ENCODE data around the gene NR3C2. TPM values are rescaled to one million over a fixed set of nuclear protein-coding genes. Genes with fewer than 3 reads are reported as not detected.
"Not testable (repeated sequence)": the region's sequence is repeated elsewhere in the genome, so short reads cannot be mapped to it uniquely, and the experiment has no call there.

Gene NR3C2
- total RNA-seq, 1 donor from 2014 or later: 2.7 TPM

DNA sequence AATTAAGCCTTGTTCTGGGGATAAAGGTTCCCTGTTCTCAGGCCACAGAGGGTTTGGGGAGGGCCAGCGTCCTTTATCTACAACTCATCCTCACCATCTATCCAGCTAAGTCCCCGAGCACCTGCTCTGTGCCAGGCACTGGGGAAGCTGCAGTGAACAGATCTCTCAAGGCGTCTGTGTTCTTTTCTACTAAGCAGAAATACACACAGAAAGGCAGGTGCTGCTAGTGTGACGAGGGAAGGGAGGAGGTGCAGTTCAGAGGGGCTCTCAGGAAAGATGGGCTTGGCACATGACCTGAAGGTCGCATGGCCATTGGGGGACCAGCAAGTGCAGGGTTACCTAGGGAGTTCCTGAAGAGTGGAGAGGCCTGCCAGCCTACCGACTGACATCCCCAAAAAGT, 352.2 kb downstream of the NR3C2 start:
- TF ChIP-seq CTCF (IDR thresholded peaks at IDR 0.05; ENCODE audit: unreplicated experiment): no peak
- peaks cover 2% of the 10 kb centered on the region for H3K36me3 Mint-ChIP-seq (ENCODE audit: insufficient read depth)
- no peak overlapping the region for H3K4me3 Mint-ChIP-seq (ENCODE audit: low read depth)
- H3K27me3 Mint-ChIP-seq: no peaks in the 10 kb centered on the region
- H3K9me3 Mint-ChIP-seq (ENCODE audit: low read depth): peaks cover 11% of the 10 kb centered on the region
- H3K27ac Mint-ChIP-seq: no peak overlapping the region
- H3K4me1 Mint-ChIP-seq (ENCODE audit: low read depth): no peaks in the 10 kb centered on the region
- no peak for DNase-seq (ENCODE audit: low spot score, unreplicated experiment)

DNA sequence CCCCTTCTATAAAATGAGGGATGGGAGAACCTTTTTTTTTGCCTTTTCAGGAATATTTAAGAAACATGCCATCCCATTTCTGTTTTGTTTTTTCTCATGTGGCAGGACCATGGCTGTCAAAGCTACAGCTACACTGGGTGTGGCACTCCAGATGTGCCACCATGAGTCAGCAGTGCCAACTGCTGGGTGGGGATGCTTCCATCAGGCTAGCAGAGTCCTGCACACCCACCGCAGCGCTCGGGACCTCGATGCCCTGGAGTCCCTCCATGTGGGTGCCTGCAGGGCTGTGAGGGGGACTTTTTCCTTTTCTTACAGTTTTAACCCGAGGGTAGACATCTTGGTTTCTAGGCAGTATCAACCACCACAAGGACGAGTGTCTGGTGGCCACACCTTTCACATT, 352.6 kb downstream of the NR3C2 start:
- peaks cover 14% of the 10 kb centered on the region for H3K9me3 Mint-ChIP-seq (ENCODE audit: low read depth)
- no peak overlapping the region for H3K4me3 Mint-ChIP-seq (ENCODE audit: low read depth)
- H3K27ac Mint-ChIP-seq: no peak overlapping the region
- no peak for TF ChIP-seq CTCF (IDR thresholded peaks at IDR 0.05; ENCODE audit: unreplicated experiment)
- DNase-seq (ENCODE audit: low spot score, unreplicated experiment): no peak
- peaks cover 2% of the 10 kb centered on the region for H3K36me3 Mint-ChIP-seq (ENCODE audit: insufficient read depth)
- H3K4me1 Mint-ChIP-seq (ENCODE audit: low read depth): no peaks in the 10 kb centered on the region
- no peaks in the 10 kb centered on the region for H3K27me3 Mint-ChIP-seq

DNA sequence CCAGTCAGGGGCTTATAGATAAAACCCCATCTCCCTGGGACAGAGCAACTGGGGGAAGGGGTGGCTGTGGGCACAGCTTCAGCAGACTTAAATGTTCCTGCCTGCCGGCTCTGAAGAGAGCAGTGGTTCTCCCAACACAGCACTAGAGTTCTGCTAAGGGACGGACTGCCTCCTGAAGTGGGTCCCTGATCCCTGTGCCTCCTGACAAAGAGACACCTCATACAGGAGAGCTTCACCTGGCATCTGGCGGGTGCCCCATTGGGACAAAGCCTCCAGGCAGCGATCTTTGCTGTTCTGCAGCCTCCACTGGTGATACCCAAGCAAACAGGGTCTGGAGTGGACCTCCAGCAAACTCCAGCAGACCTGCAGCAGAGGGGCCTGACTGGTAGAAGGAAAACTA, 359.1 kb downstream of the NR3C2 start:
- not testable (repeated sequence) for H3K27me3 Mint-ChIP-seq; H3K4me3 Mint-ChIP-seq (ENCODE audit: low read depth); H3K4me1 Mint-ChIP-seq (ENCODE audit: low read depth); H3K27ac Mint-ChIP-seq; DNase-seq (ENCODE audit: low spot score, unreplicated experiment); H3K36me3 Mint-ChIP-seq (ENCODE audit: insufficient read depth)
- H3K9me3 Mint-ChIP-seq (ENCODE audit: low read depth): peaks cover 23% of the 10 kb centered on the region

GRCh38 chr4:148081745-148082144, 360.5 kb downstream of the NR3C2 start:
- Mint-ChIP-seq H3K27me3 (no peaks in the 10 kb centered on the region), H3K27ac (no peak overlapping the region), H3K9me3 (ENCODE audit: low read depth) (peaks cover 19% of the 10 kb centered on the region), H3K4me1 (ENCODE audit: low read depth) (no peaks in the 10 kb centered on the region), H3K36me3 (ENCODE audit: insufficient read depth) (peaks cover 9% of the 10 kb centered on the region), H3K4me3 (ENCODE audit: low read depth) (no peak overlapping the region)
- DNase-seq (ENCODE audit: low spot score, unreplicated experiment): no peak
- TF ChIP-seq CTCF (IDR thresholded peaks at IDR 0.05; ENCODE audit: unreplicated experiment): no peak

GRCh38 chr4:148081267-148081666, 360.9 kb downstream of the NR3C2 start:
- no peak overlapping the region for H3K27ac Mint-ChIP-seq
- no peak for TF ChIP-seq CTCF (IDR thresholded peaks at IDR 0.05; ENCODE audit: unreplicated experiment)
- H3K27me3 Mint-ChIP-seq: no peaks in the 10 kb centered on the region
- peaks cover 9% of the 10 kb centered on the region for H3K36me3 Mint-ChIP-seq (ENCODE audit: insufficient read depth)
- no peaks in the 10 kb centered on the region for H3K4me1 Mint-ChIP-seq (ENCODE audit: low read depth)
- no peak overlapping the region for H3K4me3 Mint-ChIP-seq (ENCODE audit: low read depth)
- DNase-seq (ENCODE audit: low spot score, unreplicated experiment): no peak
- H3K9me3 Mint-ChIP-seq (ENCODE audit: low read depth): peaks cover 19% of the 10 kb centered on the region

- TF ChIP-seq CTCF (IDR thresholded peaks at IDR 0.05; ENCODE audit: unreplicated experiment): no peak
- H3K27me3 Mint-ChIP-seq: no peaks in the 10 kb centered on the region
- H3K36me3 Mint-ChIP-seq (ENCODE audit: insufficient read depth): peaks cover 14% of the 10 kb centered on the region
- no peaks in the 10 kb centered on the region for H3K4me1 Mint-ChIP-seq (ENCODE audit: low read depth)
- peaks cover 14% of the 10 kb centered on the region for H3K9me3 Mint-ChIP-seq (ENCODE audit: low read depth)
- H3K27ac Mint-ChIP-seq: no peak overlapping the region
- no peak for DNase-seq (ENCODE audit: low spot score, unreplicated experiment)
- H3K4me3 Mint-ChIP-seq (ENCODE audit: low read depth): no peak overlapping the region
Observed at GRCh38 chr4:148079961-148080360, 362.3 kb downstream of the NR3C2 start.
